OCI-LY7 (cell line): Measurements from ENCODE around the gene LY6G5C. TPM values are rescaled to one million over a fixed set of nuclear protein-coding genes. Genes with fewer than 3 reads are reported as not detected.
"Not testable (repeated sequence)": the region's sequence is repeated elsewhere in the genome, so short reads cannot be mapped to it uniquely, and the experiment has no call there.

Experiments used
- BruUV-seq: library from RNA; stranded (reverse); fragments of 400-500 nt; replicated peaks from 2 replicates; lab custom pipeline; 2021; lab: Mats Ljungman, UMichigan
- CTCF ChIA-PET: fragments of 300-600 bp; sonication (Branson Sonifier 250); formaldehyde crosslinking; loops from one replicate; lab custom pipeline; 2022; ENCODE audit warnings: antibody characterized with exemption; ENCODE audit not compliant: unreplicated experiment; lab: Charles Lee
- POLR2A ChIA-PET: fragments of 300-600 bp; sonication (Branson Sonifier 250); formaldehyde crosslinking; loops from one replicate; lab custom pipeline; 2022; ENCODE audit warnings: antibody characterized with exemption; lab: Charles Lee
- DNase-seq: peaks from one replicate; pipeline ENCODE4 v3.0.0-alpha.2; 2015; ENCODE audit warnings: low spot score
- H2AFZ ChIP-seq: fragments of 200-600 bp; sonication (generic), shearing (Covaris generic); 2 replicates; pipeline ENCODE4 v1.6.1; 2014; ENCODE audit warnings: mild to moderate bottlenecking, antibody characterized with exemption, low read length, moderate library complexity
- H3K27ac ChIP-seq: fragments of 200-600 bp; sonication (generic); 2 replicates; pipeline ENCODE4 v1.5.1; 2014; ENCODE audit warnings: mixed run types, low read depth, mild to moderate bottlenecking, moderate library complexity, low read length, inconsistent platforms; ENCODE audit not compliant: poor library complexity, severe bottlenecking
- H3K36me3 ChIP-seq: fragments of 200-600 bp; sonication (generic); 2 replicates; pipeline ENCODE4 v1.6.1; 2014; ENCODE audit warnings: mild to moderate bottlenecking, antibody characterized with exemption, low read length, moderate library complexity, mixed read lengths; ENCODE audit not compliant: insufficient read depth
- H3K4me1 ChIP-seq: fragments of 200-600 bp; sonication (generic); 2 replicates; pipeline ENCODE4 v1.5.1; 2014; ENCODE audit warnings: mild to moderate bottlenecking, low read length; ENCODE audit not compliant: insufficient read depth, poor library complexity, severe bottlenecking
- H3K4me2 ChIP-seq: fragments of 200-600 bp; sonication (generic); 2 replicates; pipeline ENCODE4 v1.6.1; 2014; ENCODE audit warnings: mild to moderate bottlenecking, low read length
- H3K4me3 ChIP-seq: fragments of 200-600 bp; sonication (generic); 2 replicates; pipeline ENCODE4 v1.5.1; 2014; ENCODE audit warnings: mild to moderate bottlenecking, low read depth, low read length; ENCODE audit not compliant: poor library complexity, severe bottlenecking
- H3K79me2 ChIP-seq: fragments of 200-600 bp; sonication (generic); 2 replicates; pipeline ENCODE4 v1.6.1; 2016; ENCODE audit warnings: low read depth, mild to moderate bottlenecking, low read length, moderate library complexity, mixed read lengths; ENCODE audit not compliant: insufficient read depth
- H3K9me2 ChIP-seq: fragments of 200-600 bp; sonication (generic); 2 replicates; pipeline ENCODE4 v1.6.1; 2016; ENCODE audit warnings: mild to moderate bottlenecking, low read length, mixed read lengths; ENCODE audit not compliant: insufficient read depth
- H3K9me3 ChIP-seq: fragments of 200-600 bp; sonication (generic); 2 replicates; pipeline ENCODE4 v1.6.1; 2014; ENCODE audit warnings: mild to moderate bottlenecking, mixed run types, low read length, mixed read lengths
- H4K20me1 ChIP-seq: fragments of 200-600 bp; sonication (generic); 2 replicates; pipeline ENCODE4 v1.6.1; 2014; ENCODE audit warnings: mild to moderate bottlenecking, antibody characterized with exemption, low read length, moderate library complexity, mixed read lengths; ENCODE audit not compliant: insufficient read depth
- intact Hi-C: fragments of 100-400 bp; cut with micrococcal nuclease; formaldehyde crosslinking; loops from one replicate; pipeline ENCODE4 v1.10.0; 2022; ENCODE audit not compliant: unreplicated experiment
- total RNA-seq, 2 experiments: library from RNA; depleted of rRNA in 1 of 2; stranded (reverse); fragments of >200 nt in 1 of 2; shearing (Covaris generic) in 1 of 2; gene quantifications; 2 replicates each; pipeline ENCODE4 v1.2.3, GENCODE V29; 2014 to 2022
- TF ChIP-seq, protein P1 (sequence below): fragments of 200-600 bp; sonication (generic); conservative IDR thresholded peaks from 2 replicates; pipeline ENCODE4 v1.5.1; 2014; ENCODE audit warnings: mild to moderate bottlenecking, antibody characterized with exemption, low read length, moderate library complexity, mixed read lengths

Gene LY6G5C
- total RNA-seq, 2 experiments from 2014 or later = 1.8 to 3.5 TPM

- Histone ChIP-seq H4K20me1 (no peaks in the 10 kb centered on the region), H3K4me3 (no peak overlapping the region), H3K4me2 (no peak overlapping the region), H3K36me3 (no peaks in the 10 kb centered on the region), H3K4me1 (peaks cover 10% of the 10 kb centered on the region), H2AFZ (no peak overlapping the region), H3K79me2 (no peaks in the 10 kb centered on the region), H3K9me2 (no peaks in the 10 kb centered on the region), H3K27ac (no peak overlapping the region), H3K9me3 (no peaks in the 10 kb centered on the region)
- TF ChIP-seq, protein P1, sequence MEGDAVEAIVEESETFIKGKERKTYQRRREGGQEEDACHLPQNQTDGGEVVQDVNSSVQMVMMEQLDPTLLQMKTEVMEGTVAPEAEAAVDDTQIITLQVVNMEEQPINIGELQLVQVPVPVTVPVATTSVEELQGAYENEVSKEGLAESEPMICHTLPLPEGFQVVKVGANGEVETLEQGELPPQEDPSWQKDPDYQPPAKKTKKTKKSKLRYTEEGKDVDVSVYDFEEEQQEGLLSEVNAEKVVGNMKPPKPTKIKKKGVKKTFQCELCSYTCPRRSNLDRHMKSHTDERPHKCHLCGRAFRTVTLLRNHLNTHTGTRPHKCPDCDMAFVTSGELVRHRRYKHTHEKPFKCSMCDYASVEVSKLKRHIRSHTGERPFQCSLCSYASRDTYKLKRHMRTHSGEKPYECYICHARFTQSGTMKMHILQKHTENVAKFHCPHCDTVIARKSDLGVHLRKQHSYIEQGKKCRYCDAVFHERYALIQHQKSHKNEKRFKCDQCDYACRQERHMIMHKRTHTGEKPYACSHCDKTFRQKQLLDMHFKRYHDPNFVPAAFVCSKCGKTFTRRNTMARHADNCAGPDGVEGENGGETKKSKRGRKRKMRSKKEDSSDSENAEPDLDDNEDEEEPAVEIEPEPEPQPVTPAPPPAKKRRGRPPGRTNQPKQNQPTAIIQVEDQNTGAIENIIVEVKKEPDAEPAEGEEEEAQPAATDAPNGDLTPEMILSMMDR = no peak
- intact Hi-C loops = no loop called here
- BruUV-seq = no TSS peak
- CTCF ChIA-PET = interaction anchor here (0.6 kb wide), 1 partner anchor 112 kb away, joined by 3 read pairs; no protein-coding TSS in a partner anchor
- DNase-seq = no peak
- POLR2A ChIA-PET = interaction anchor here (1.0 kb wide), 1 partner anchor 116 kb away, joined by 3 read pairs; the partner anchor contains the start of gene HSPA1B
Measured at GRCh38 chr6:31710523-31711219, 29.8 kb upstream of the LY6G5C start.

GRCh38 chr6:31709157-31709556 is 28.3 kb upstream of the LY6G5C start:
- H3K36me3 ChIP-seq, H3K79me2 ChIP-seq, H2AFZ ChIP-seq, BruUV-seq, H4K20me1 ChIP-seq, H3K9me2 ChIP-seq, H3K4me1 ChIP-seq, H3K27ac ChIP-seq, DNase-seq, H3K4me3 ChIP-seq, H3K4me2 ChIP-seq, CTCF ChIA-PET, H3K9me3 ChIP-seq: not testable (repeated sequence)
- POLR2A ChIA-PET = interaction anchor here (0.6 kb wide), 2 partner anchors 26 to 99 kb away, joined by 3 read pairs; no protein-coding TSS in a partner anchor
- intact Hi-C loops = loop anchor here (10.0 kb wide), 1 partner anchor 246 kb away; the partner anchor contains the start of genes NELFE and SKIC2

GRCh38 chr6:31708224-31708623 is 27.4 kb upstream of the LY6G5C start:
- BruUV-seq = no TSS peak
- intact Hi-C loops = loop anchor here (10.0 kb wide), 1 partner anchor 247 kb away; the partner anchor contains the start of genes NELFE and SKIC2
- POLR2A ChIA-PET = interaction anchor here (0.6 to 0.7 kb wide), 2 partner anchors 27 to 45 kb away, joined by 3 read pairs; no protein-coding TSS in a partner anchor

More at GRCh38 chr6:31708224-31708623, 27.4 kb upstream of the LY6G5C start:
- Histone ChIP-seq H3K4me1 (peaks cover 16% of the 10 kb centered on the region), H2AFZ (no peak overlapping the region), H3K4me3 (no peak overlapping the region), H3K79me2 (no peaks in the 10 kb centered on the region), H3K4me2 (no peak overlapping the region), H3K9me2 (no peaks in the 10 kb centered on the region), H3K27ac (no peak overlapping the region), H3K9me3 (no peaks in the 10 kb centered on the region), H3K36me3 (no peaks in the 10 kb centered on the region), H4K20me1 (no peaks in the 10 kb centered on the region)
- TF ChIP-seq, protein P1 = no peak
- no peak for DNase-seq
- CTCF ChIA-PET = no interaction called here
